ENCODE measurements around the gene ZNF778. TPM values are rescaled to one million over a fixed set of nuclear protein-coding genes. Genes with fewer than 3 reads are reported as not detected.

ZNF778 gene
- total RNA-seq, 1 donor from 2014 or later = 5.8 TPM

GRCh38 chr16:89268585-89268984 lies 51.1 kb downstream of the ZNF778 start:
- peak overlapping the region; percentile 32 for H3K27ac Mint-ChIP-seq (ENCODE audit: unreplicated experiment)
- no peak overlapping the region for H3K4me3 Mint-ChIP-seq (ENCODE audit: unreplicated experiment)
- peaks cover 21% of the 10 kb centered on the region for H3K36me3 Mint-ChIP-seq (ENCODE audit: low read depth)

GRCh38 chr16:89268987-89269735 lies 51.7 kb downstream of the ZNF778 start:
- H3K27me3 Mint-ChIP-seq (ENCODE audit: low read depth) = no peaks in the 10 kb centered on the region
- no peaks in the 10 kb centered on the region for H3K9me3 Mint-ChIP-seq (ENCODE audit: low read depth)
- no peak overlapping the region for H3K4me3 Mint-ChIP-seq (ENCODE audit: unreplicated experiment)
- H3K4me1 Mint-ChIP-seq (ENCODE audit: low read depth) = peaks cover 13% of the 10 kb centered on the region
- no peak for DNase-seq (ENCODE audit: low spot score)
- peaks cover 26% of the 10 kb centered on the region for H3K36me3 Mint-ChIP-seq (ENCODE audit: low read depth)
- no peak for TF ChIP-seq CTCF (IDR thresholded peaks at IDR 0.05)
- H3K27ac Mint-ChIP-seq (ENCODE audit: unreplicated experiment) = peak overlapping the region; percentile 57

More at GRCh38 chr16:89268585-89268984, 51.1 kb downstream of the ZNF778 start:
- peaks cover 13% of the 10 kb centered on the region for H3K4me1 Mint-ChIP-seq (ENCODE audit: low read depth)
- DNase-seq (ENCODE audit: low spot score) = no peak
- H3K9me3 Mint-ChIP-seq (ENCODE audit: low read depth) = no peaks in the 10 kb centered on the region
- TF ChIP-seq CTCF (IDR thresholded peaks at IDR 0.05) = no peak
- no peaks in the 10 kb centered on the region for H3K27me3 Mint-ChIP-seq (ENCODE audit: low read depth)

GRCh38 chr16:89269805-89270665 lies 52.5 kb downstream of the ZNF778 start:
- H3K4me1 Mint-ChIP-seq (ENCODE audit: low read depth) = peaks cover 13% of the 10 kb centered on the region
- peak overlapping the region; percentile 66 for H3K27ac Mint-ChIP-seq (ENCODE audit: unreplicated experiment)
- H3K9me3 Mint-ChIP-seq (ENCODE audit: low read depth) = no peaks in the 10 kb centered on the region
- H3K4me3 Mint-ChIP-seq (ENCODE audit: unreplicated experiment) = no peak overlapping the region
- no peak for TF ChIP-seq CTCF (IDR thresholded peaks at IDR 0.05)
- H3K36me3 Mint-ChIP-seq (ENCODE audit: low read depth) = peaks cover 27% of the 10 kb centered on the region
- H3K27me3 Mint-ChIP-seq (ENCODE audit: low read depth) = no peaks in the 10 kb centered on the region
- no peak for DNase-seq (ENCODE audit: low spot score)

- no peaks in the 10 kb centered on the region for H3K27me3 Mint-ChIP-seq (ENCODE audit: low read depth)
- H3K36me3 Mint-ChIP-seq (ENCODE audit: low read depth) = peaks cover 28% of the 10 kb centered on the region
- no peaks in the 10 kb centered on the region for H3K9me3 Mint-ChIP-seq (ENCODE audit: low read depth)
- no peak overlapping the region for H3K4me3 Mint-ChIP-seq (ENCODE audit: unreplicated experiment)
- DNase-seq (ENCODE audit: low spot score) = no peak
- H3K4me1 Mint-ChIP-seq (ENCODE audit: low read depth) = peaks cover 13% of the 10 kb centered on the region
- peak overlapping the region; percentile 66 for H3K27ac Mint-ChIP-seq (ENCODE audit: unreplicated experiment)
- TF ChIP-seq CTCF (IDR thresholded peaks at IDR 0.05) = no peak
Measured at GRCh38 chr16:89270666-89271345, 53.3 kb downstream of the ZNF778 start.

- H3K27me3 Mint-ChIP-seq (ENCODE audit: low read depth) = no peaks in the 10 kb centered on the region
- peaks cover 13% of the 10 kb centered on the region for H3K4me1 Mint-ChIP-seq (ENCODE audit: low read depth)
- H3K27ac Mint-ChIP-seq (ENCODE audit: unreplicated experiment) = no peak overlapping the region
- H3K9me3 Mint-ChIP-seq (ENCODE audit: low read depth) = no peaks in the 10 kb centered on the region
- DNase-seq (ENCODE audit: low spot score) = no peak
- no peak overlapping the region for H3K4me3 Mint-ChIP-seq (ENCODE audit: unreplicated experiment)
- TF ChIP-seq CTCF (IDR thresholded peaks at IDR 0.05) = no peak
- H3K36me3 Mint-ChIP-seq (ENCODE audit: low read depth) = peaks cover 35% of the 10 kb centered on the region
Measured at GRCh38 chr16:89272631-89273030, 55.1 kb downstream of the ZNF778 start.

Measured in chondrocyte (in vitro differentiated cells).